Measurements from ENCODE around the gene GREM1.

GREM1 gene

GRCh38 chr15:32732574-32733157 is 14.9 kb downstream of the GREM1 start:
- DNase-seq = no peak

GRCh38 chr15:32733281-32733680 is 15.5 kb downstream of the GREM1 start:
- DNase-seq = no peak

GRCh38 chr15:32735989-32736700 is 18.3 kb downstream of the GREM1 start:
- DNase-seq = no peak

GRCh38 chr15:32736701-32737061 is 18.9 kb downstream of the GREM1 start:
- DNase-seq = no peak

GRCh38 chr15:32737304-32737703 is 19.5 kb downstream of the GREM1 start:
- no peak for DNase-seq

- DNase-seq = no peak
These were observed 20.9 kb downstream of the GREM1 start for GRCh38 chr15:32738666-32739065.

- DNase-seq = no peak
These were observed 21.8 kb downstream of the GREM1 start for GRCh38 chr15:32739522-32740063.

- DNase-seq = no peak
These were observed 25.8 kb downstream of the GREM1 start for GRCh38 chr15:32743411-32744140.

- no peak for DNase-seq
These were observed 28.5 kb downstream of the GREM1 start for GRCh38 chr15:32746116-32746857.

- DNase-seq = no peak
These were observed 30.1 kb downstream of the GREM1 start for GRCh38 chr15:32747921-32748342.

- no peak for DNase-seq
These were observed 33.2 kb downstream of the GREM1 start for GRCh38 chr15:32750979-32751378.

- DNase-seq = no peak
These were observed 39.6 kb downstream of the GREM1 start for GRCh38 chr15:32757426-32757825.

GRCh38 chr15:32763295-32763694 is 45.5 kb downstream of the GREM1 start:
- DNase-seq = no peak

GRCh38 chr15:32765236-32765635 is 47.4 kb downstream of the GREM1 start:
- no peak for DNase-seq

GRCh38 chr15:32766101-32766500 is 48.3 kb downstream of the GREM1 start:
- no peak for DNase-seq

- no peak for DNase-seq
These were observed 49.4 kb downstream of the GREM1 start for GRCh38 chr15:32767236-32767635.

GRCh38 chr15:32774022-32774421 is 56.2 kb downstream of the GREM1 start:
- no peak for DNase-seq

- DNase-seq = no peak
These were observed 57.3 kb downstream of the GREM1 start for GRCh38 chr15:32775103-32775502.

GRCh38 chr15:32778391-32779176 is 60.8 kb downstream of the GREM1 start:
- DNase-seq = no peak

GRCh38 chr15:32781781-32782180 is 64.0 kb downstream of the GREM1 start:
- no peak for DNase-seq

GRCh38 chr15:32784581-32784980 is 66.8 kb downstream of the GREM1 start:
- DNase-seq = no peak

- DNase-seq = no peak
These were observed 69.1 kb downstream of the GREM1 start for GRCh38 chr15:32786906-32787305.
